Esophagus squamous epithelium (tissue), 5 donors: ENCODE measurements around the gene NOX3. TPM values are rescaled to one million over a fixed set of nuclear protein-coding genes. Genes with fewer than 3 reads are reported as not detected.

Experiments used
- DNase-seq: peaks from one replicate; lab custom pipeline; 2025; lab: John Stamatoyannopoulos, UW
- H3K27ac ChIP-seq, 4 donors: fragments of 200-600 bp; sonication (generic); one replicate each; pipeline ENCODE4 v1.5.1; 2016 to 2019; ENCODE audit warnings: mild to moderate bottlenecking in 1 of 4
- H3K27me3 ChIP-seq, 4 donors: fragments of 200-600 bp; sonication (generic); 1 replicate in 3 of 4; 2 replicates in 1 of 4; pipeline versions ENCODE4 v1.5.1 to v1.6.0; 2017 to 2021; ENCODE audit warnings: antibody characterized with exemption in 1 of 4
- H3K36me3 ChIP-seq, 3 donors: fragments of 200-600 bp; sonication (generic); one replicate each; pipeline ENCODE4 v1.5.1; 2016 to 2019
- H3K4me1 ChIP-seq, 3 donors: fragments of 200-600 bp; sonication (generic); one replicate each; pipeline ENCODE4 v1.5.1; 2017 to 2019
- H3K4me3 ChIP-seq, 4 donors: fragments of 200-600 bp; sonication (generic); 1 replicate in 3 of 4; 2 replicates in 1 of 4; pipeline ENCODE4 v1.5.1; 2016 to 2019; ENCODE audit warnings: mild to moderate bottlenecking in 2 of 4, moderate library complexity in 1 of 4
- H3K9me3 ChIP-seq, 3 donors: fragments of 200-600 bp; sonication (generic); one replicate each; pipeline ENCODE4 v1.5.1; 2016 to 2019
- CTCF ChIP-seq, 6 experiments: fragments of 450-650 bp in 4 of 6; fragments of 200-600 bp in 2 of 6; sonication (generic) in 2 of 6; IDR thresholded peaks; one replicate each; pipeline ENCODE4 v1.5.1; 2016 to 2019; ENCODE audit warnings: antibody characterized with exemption in 6 of 6, mild to moderate bottlenecking in 4 of 6, moderate library complexity in 4 of 6
- POLR2A ChIP-seq, 4 donors: fragments of 450-650 bp; IDR thresholded peaks; one replicate each; pipeline ENCODE4 v1.6.1; 2017; ENCODE audit warnings: antibody characterized with exemption in 4 of 4, mild to moderate bottlenecking in 4 of 4, moderate library complexity in 3 of 4
- WGBS, 2 donors: methylation state at CpG; one replicate each; pipeline ENCODE4 v1.1.5; 2018; 5-methylcytosine and 5-hydroxymethylcytosine counted together
- intact Hi-C: fragments of 100-400 bp; cut with DNase I; formaldehyde crosslinking; loops from one replicate; pipeline ENCODE4 v1.15.0; 2022
- total RNA-seq, 4 donors: library from RNA; depleted of rRNA; stranded (reverse); fragments of >200 nt; gene quantifications; one replicate each; pipeline ENCODE4 v1.1.0, GENCODE V29; 2016
- donor health status: DM: yes; HTN: yes; CAD: no.

Gene NOX3
- total RNA-seq, 4 donors from 2014 or later, result not detected

- TF ChIP-seq CTCF (IDR thresholded peaks at IDR 0.05) (no peak), POLR2A (IDR thresholded peaks at IDR 0.05) (no peak)
- Histone ChIP-seq H3K27ac (no peak overlapping the region), H3K4me3 (no peak overlapping the region), H3K9me3 (peaks cover 0 to 22% (median 14%) of the 10 kb centered on the region in 3 donors), H3K27me3 (no peaks in the 10 kb centered on the region), H3K4me1 (no peaks in the 10 kb centered on the region), H3K36me3 (no peaks in the 10 kb centered on the region)
- intact Hi-C loops, result no loop called here
- no peak for DNase-seq
Observed at GRCh38 chr6:155354167-155354566, 101.5 kb downstream of the NOX3 start.

- no peak for TF ChIP-seq POLR2A (IDR thresholded peaks at IDR 0.05)
- TF ChIP-seq CTCF (IDR thresholded peaks at IDR 0.05), result no peak
- intact Hi-C loops, result no loop called here
- no peaks in the 10 kb centered on the region for H3K36me3 ChIP-seq
- no peak overlapping the region for H3K27ac ChIP-seq
- H3K4me3 ChIP-seq, result no peak overlapping the region
- peaks cover 0 to 22% (median 14%) of the 10 kb centered on the region in 3 donors for H3K9me3 ChIP-seq
- no peaks in the 10 kb centered on the region for H3K4me1 ChIP-seq
- H3K27me3 ChIP-seq, result no peaks in the 10 kb centered on the region
- DNase-seq, result no peak
Observed at GRCh38 chr6:155352811-155353210, 102.8 kb downstream of the NOX3 start.

GRCh38 chr6:155352130-155352420, 103.6 kb downstream of the NOX3 start:
- Histone ChIP-seq H3K4me1 (no peaks in the 10 kb centered on the region), H3K27me3 (no peaks in the 10 kb centered on the region), H3K27ac (no peak overlapping the region), H3K4me3 (no peak overlapping the region), H3K9me3 (peaks cover 0 to 22% (median 14%) of the 10 kb centered on the region in 3 donors), H3K36me3 (no peaks in the 10 kb centered on the region)
- intact Hi-C loops, result no loop called here
- TF ChIP-seq CTCF (IDR thresholded peaks at IDR 0.05) (no peak), POLR2A (IDR thresholded peaks at IDR 0.05) (no peak)
- no peak for DNase-seq
- 93 to 97% methylated on average over 4 of the region's 4 CpGs for WGBS, 2 donors

GRCh38 chr6:155351273-155352129, 104.1 kb downstream of the NOX3 start:
- DNase-seq, result no peak
- intact Hi-C loops, result no loop called here
- WGBS, 2 donors, result 73 to 78% methylated on average over 5 of the region's 5 CpGs
- no peak overlapping the region for H3K27ac ChIP-seq
- no peaks in the 10 kb centered on the region for H3K4me1 ChIP-seq
- no peak overlapping the region for H3K4me3 ChIP-seq
- TF ChIP-seq POLR2A (IDR thresholded peaks at IDR 0.05) (no peak), CTCF (IDR thresholded peaks at IDR 0.05) (no peak)
- peaks cover 0 to 22% (median 14%) of the 10 kb centered on the region in 3 donors for H3K9me3 ChIP-seq
- no peaks in the 10 kb centered on the region for H3K36me3 ChIP-seq
- no peaks in the 10 kb centered on the region for H3K27me3 ChIP-seq

GRCh38 chr6:155349956-155350355, 105.7 kb downstream of the NOX3 start:
- 100% methylated on average over 1 of the region's 6 CpGs; no CpG with 5 or more reads in 1 of the 2 donors for WGBS, 2 donors
- intact Hi-C loops, result no loop called here

More at GRCh38 chr6:155349956-155350355, 105.7 kb downstream of the NOX3 start:
- Histone ChIP-seq H3K9me3 (peaks cover 0 to 28% (median 14%) of the 10 kb centered on the region in 3 donors), H3K4me1 (no peaks in the 10 kb centered on the region), H3K27ac (no peak overlapping the region), H3K27me3 (no peaks in the 10 kb centered on the region), H3K4me3 (no peak overlapping the region), H3K36me3 (no peaks in the 10 kb centered on the region)
- TF ChIP-seq CTCF (IDR thresholded peaks at IDR 0.05) (no peak), POLR2A (IDR thresholded peaks at IDR 0.05) (no peak)
- no peak for DNase-seq
